ENCODE results near the gene GOLGB1.

GOLGB1 gene

DNA sequence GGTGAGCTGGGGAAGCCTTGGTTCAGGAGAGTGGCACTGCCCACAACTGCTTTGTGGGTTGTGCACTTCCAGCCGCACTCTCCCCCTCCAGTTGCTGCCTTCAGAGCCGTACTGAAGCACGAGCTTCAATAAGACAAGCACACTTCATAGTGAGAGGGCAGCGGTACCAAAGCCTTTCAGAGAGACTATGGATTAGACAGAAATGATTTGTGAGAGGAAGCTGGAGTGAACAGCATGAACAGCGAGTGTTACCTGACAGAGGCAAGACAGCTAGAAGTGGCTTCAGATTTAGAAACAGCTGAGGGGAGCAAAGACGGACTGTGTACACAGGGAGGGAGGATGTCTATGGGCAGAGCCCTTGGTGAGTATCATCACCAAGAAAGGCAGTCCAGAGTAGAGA, 119.9 kb downstream of the GOLGB1 start:
- no peak for DNase-seq

DNA sequence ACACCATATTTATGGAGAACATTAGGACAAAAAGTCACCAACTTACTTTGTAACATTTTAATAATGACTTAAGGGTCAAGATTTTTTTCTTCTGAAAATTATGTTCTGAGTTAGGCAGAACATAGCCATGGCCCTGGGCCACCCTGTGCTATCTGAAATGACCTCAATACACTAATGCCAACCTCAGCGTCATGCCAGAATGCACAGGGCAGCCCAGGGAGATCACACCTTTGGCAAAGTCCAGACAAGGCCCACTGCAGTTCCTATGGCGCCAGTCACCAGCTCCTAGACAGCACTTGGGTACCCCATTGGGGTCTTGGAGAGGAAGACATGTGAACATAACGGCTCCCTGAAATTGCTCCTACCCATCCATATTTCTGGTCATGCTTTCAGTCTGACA, 121.9 kb downstream of the GOLGB1 start:
- no peak for DNase-seq

DNA sequence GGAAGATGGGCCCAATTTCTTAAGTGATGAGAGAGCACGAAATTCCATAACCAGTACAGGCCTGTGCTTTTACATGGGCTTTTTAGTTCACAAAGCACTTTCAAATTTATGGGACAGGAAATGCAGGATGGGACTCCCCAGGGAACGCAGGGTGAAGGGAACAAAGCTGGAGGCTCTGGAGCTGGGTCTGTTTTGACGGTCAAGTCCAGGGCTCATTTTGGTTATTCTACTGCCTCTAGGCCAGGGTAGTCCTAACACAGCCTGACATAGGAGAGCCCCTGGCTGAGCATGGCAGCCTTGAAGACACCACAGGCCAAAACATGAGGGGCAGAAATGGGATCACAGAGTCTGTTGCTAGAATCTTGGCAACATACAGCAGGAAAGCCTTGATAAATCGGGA, 122.3 kb downstream of the GOLGB1 start:
- no peak for DNase-seq

GRCh38 chr3:121626495-121626894, 123.0 kb downstream of the GOLGB1 start:
- no peak for DNase-seq

DNA sequence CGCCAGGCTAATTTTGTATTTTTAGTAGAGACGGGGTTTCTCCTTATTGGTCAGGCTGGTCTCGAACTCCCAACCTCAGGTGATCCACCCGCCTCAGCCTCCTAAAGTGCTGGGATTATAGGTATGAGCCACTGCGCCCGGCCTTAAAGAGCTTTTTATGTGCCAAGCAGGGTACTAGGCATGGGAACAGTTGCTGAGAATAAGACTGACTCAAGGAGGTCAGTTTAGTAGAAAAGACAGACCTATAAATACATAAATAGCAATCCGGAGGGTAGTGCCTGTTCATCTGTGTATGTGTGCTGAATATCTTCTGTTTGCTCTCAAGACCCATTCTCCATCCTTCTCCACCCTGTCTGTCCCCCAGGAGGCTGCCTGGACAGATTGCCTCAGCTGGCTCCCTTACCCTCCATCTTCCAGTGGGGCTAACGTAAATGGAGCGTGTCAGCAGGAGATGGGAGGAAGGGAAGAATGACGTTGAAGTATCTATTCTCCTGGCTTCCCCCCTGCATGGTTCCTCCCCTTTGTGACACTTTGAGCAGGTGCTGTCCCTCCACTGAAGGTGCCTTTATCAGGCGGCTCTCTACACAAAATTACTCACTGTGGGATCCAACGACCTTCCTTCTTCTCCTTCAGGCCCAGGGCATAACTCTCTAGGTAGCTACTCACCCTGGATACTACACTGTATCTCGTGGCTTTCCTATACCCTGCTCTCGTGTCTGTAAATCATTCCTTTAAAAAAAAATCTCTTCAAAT, 125.2 kb downstream of the GOLGB1 start:
- DNase-seq = no peak

DNA sequence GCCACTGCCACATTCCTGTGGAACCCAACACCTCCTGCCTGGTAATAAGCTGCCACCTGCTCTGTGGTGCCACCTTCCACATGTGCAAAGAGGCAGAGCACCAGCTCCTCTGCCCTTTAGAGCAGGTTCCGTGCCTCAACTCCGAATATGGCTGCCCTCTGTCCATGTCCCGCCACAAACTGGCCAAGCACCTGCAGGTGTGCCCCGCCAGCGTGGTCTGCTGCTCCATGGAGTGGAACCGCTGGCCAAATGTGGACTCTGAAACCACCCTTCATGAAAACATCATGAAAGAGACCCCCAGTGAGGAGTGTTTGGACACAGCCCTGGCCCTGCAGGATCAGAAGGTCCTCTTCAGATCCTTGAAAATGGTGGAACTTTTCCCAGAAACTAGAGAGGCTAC, 128.1 kb downstream of the GOLGB1 start:
- DNase-seq = no peak

- no peak for DNase-seq
Observed at GRCh38 chr3:121619691-121620090, 129.8 kb downstream of the GOLGB1 start.

All from CD4-positive, alpha-beta T cell treated with Interleukin-4 for 1 hour (primary cell).